ENCODE results near the gene MAST3.

GRCh38 chr19:18074192-18074591, 23.4 kb upstream of the MAST3 start:
- no peak for TF ChIP-seq MAX (IDR thresholded peaks at IDR 0.05; ENCODE audit: low read depth, low read length)
- no peak for TF ChIP-seq CTCF (IDR thresholded peaks at IDR 0.05; ENCODE audit: low read depth, low read length)

Measured in NB4 (cell line).